Tibial nerve (tissue), 4 donors: ENCODE results near the gene BRAT1. TPM values are rescaled to one million over a fixed set of nuclear protein-coding genes. Genes with fewer than 3 reads are reported as not detected.
A peak's percentile ranks its signal among the peaks of the same experiment; 100 is the strongest.
"Not testable (repeated sequence)": the region's sequence is repeated elsewhere in the genome, so short reads cannot be mapped to it uniquely, and the experiment has no call there.

Experiments used
- DNase-seq, 2 donors: peaks; one replicate each; pipeline ENCODE4 v3.0.0-alpha.2; 2019; ENCODE audit warnings: low spot score in 2 of 2
- H3K27ac ChIP-seq, 4 donors: fragments of 200-600 bp; sonication (generic) in 3 of 4; one replicate each; pipeline ENCODE4 v1.5.1; 2017 to 2019; ENCODE audit warnings: mild to moderate bottlenecking in 1 of 4
- H3K27me3 ChIP-seq, 2 donors: fragments of 200-600 bp; sonication (generic) in 1 of 2; one replicate each; pipeline versions ENCODE4 v1.5.1 to v1.6.0; 2017 to 2019
- H3K36me3 ChIP-seq, 3 donors: fragments of 200-600 bp; sonication (generic); one replicate each; pipeline ENCODE4 v1.5.1; 2018 to 2019
- H3K4me1 ChIP-seq, 4 donors: fragments of 200-600 bp; sonication (generic) in 3 of 4; one replicate each; pipeline ENCODE4 v1.5.1; 2017 to 2019
- H3K4me3 ChIP-seq, 4 donors: fragments of 200-600 bp; sonication (generic) in 3 of 4; one replicate each; pipeline ENCODE4 v1.5.1; 2017 to 2019; ENCODE audit warnings: mild to moderate bottlenecking in 1 of 4, moderate library complexity in 1 of 4
- H3K9me3 ChIP-seq, 4 donors: fragments of 200-600 bp; sonication (generic) in 3 of 4; one replicate each; pipeline ENCODE4 v1.5.1; 2017 to 2019
- EP300 ChIP-seq, 2 donors: sonication (generic); formaldehyde crosslinking; IDR thresholded peaks; one replicate each; pipeline ENCODE4 v1.6.1; 2017; ENCODE audit warnings: antibody characterized with exemption in 2 of 2, mild to moderate bottlenecking in 1 of 2
- POLR2A ChIP-seq, 2 donors: fragments of 450-650 bp; IDR thresholded peaks; one replicate each; pipeline ENCODE4 v1.6.1; 2017; ENCODE audit warnings: antibody characterized with exemption in 2 of 2, mild to moderate bottlenecking in 2 of 2, moderate library complexity in 2 of 2
- WGBS, 2 donors: methylation state at CpG; one replicate each; pipeline ENCODE4 v1.1.5; 2018; 5-methylcytosine and 5-hydroxymethylcytosine counted together
- total RNA-seq, 4 donors: library from RNA; depleted of rRNA; stranded (reverse); fragments of >200 nt; gene quantifications; one replicate each; pipeline ENCODE4 v1.1.0, GENCODE V29; 2016
- TF ChIP-seq, protein P1 (sequence below), 5 experiments: fragments of 200-600 bp in 3 of 5; fragments of 450-650 bp in 2 of 5; sonication (generic) in 3 of 5; IDR thresholded peaks; one replicate each; pipeline ENCODE4 v1.5.1; 2016 to 2019; ENCODE audit warnings: antibody characterized with exemption in 5 of 5, mild to moderate bottlenecking in 3 of 5, moderate library complexity in 2 of 5

Gene BRAT1
- total RNA-seq, 4 donors from 2014 or later = 38.0 to 72.9 (median 52.0) TPM

DNA sequence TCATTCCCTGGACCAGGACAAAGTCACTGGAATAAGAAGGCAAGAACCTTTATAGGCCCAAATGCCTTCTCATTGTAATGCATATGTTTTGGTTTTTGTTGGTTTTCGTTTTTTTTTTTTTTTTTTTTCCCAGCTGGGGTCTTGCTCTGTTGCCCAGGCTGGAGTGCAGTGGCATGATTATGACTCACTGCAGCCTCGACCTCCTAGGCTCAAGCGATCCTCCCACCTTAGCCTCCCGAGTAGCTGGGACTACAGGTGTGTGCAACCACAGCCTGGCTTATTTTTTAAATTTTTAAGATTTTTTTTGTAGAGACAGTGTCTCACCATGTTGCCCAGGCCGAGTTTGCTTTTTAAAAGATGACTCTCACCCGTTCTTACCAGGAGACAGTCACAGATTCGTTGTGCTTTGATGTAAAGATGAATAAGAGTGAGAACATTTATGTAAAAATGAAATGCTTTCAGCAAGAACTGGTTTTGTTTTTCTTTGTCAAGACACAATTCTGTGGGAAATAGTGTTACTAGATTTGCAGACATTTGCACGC is 11.1 kb upstream of the BRAT1 start:
- H3K36me3 ChIP-seq = peaks cover 0 to 7% (median 0%) of the 10 kb centered on the region in 3 donors
- H3K27me3 ChIP-seq = no peaks in the 10 kb centered on the region
- no peak for DNase-seq
- peaks cover 0 to 26% (median 3%) of the 10 kb centered on the region in 4 donors for H3K4me1 ChIP-seq
- TF ChIP-seq POLR2A (IDR thresholded peaks at IDR 0.05) (no peak), EP300 (IDR thresholded peaks at IDR 0.05) (no peak)
- TF ChIP-seq, protein P1, sequence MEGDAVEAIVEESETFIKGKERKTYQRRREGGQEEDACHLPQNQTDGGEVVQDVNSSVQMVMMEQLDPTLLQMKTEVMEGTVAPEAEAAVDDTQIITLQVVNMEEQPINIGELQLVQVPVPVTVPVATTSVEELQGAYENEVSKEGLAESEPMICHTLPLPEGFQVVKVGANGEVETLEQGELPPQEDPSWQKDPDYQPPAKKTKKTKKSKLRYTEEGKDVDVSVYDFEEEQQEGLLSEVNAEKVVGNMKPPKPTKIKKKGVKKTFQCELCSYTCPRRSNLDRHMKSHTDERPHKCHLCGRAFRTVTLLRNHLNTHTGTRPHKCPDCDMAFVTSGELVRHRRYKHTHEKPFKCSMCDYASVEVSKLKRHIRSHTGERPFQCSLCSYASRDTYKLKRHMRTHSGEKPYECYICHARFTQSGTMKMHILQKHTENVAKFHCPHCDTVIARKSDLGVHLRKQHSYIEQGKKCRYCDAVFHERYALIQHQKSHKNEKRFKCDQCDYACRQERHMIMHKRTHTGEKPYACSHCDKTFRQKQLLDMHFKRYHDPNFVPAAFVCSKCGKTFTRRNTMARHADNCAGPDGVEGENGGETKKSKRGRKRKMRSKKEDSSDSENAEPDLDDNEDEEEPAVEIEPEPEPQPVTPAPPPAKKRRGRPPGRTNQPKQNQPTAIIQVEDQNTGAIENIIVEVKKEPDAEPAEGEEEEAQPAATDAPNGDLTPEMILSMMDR (IDR thresholded peaks at IDR 0.05) = no peak
- peak overlapping the region in 1 of 4 donors; percentile 21 for H3K4me3 ChIP-seq
- peak overlapping the region in 1 of 4 donors; percentile 30 for H3K27ac ChIP-seq
- H3K9me3 ChIP-seq = no peaks in the 10 kb centered on the region
- WGBS, 2 donors = 61 to 63% methylated on average over 8 of the region's 8 CpGs

DNA sequence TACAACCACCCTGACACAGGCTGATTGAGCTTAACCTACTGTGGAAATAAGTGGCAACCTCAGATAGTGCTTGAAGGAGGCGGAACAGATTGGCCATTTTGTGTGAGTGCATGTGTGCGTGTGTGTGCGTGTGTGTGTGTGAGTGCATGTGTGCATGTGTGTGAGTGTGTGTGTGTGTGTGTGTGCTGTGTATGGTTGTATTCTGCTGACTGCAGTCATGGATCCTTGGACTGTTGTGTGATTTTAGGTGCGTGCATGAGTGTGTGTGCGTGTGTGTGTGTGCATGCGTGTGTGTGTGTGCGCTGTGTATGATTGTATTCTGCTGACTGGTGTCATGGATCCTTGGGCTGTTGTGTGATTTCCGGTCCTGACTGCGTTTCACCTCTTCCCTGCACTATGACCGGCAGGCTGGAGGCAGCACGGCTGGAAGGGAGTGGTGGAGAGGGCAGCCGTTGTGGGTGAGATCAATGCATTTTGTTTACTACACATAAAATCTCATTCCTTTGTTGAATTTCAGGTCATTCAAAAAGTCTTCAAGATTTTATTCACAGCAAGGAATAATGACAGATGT is 9.7 kb upstream of the BRAT1 start:
- no peak overlapping the region for H3K27ac ChIP-seq
- no peaks in the 10 kb centered on the region for H3K9me3 ChIP-seq
- H3K27me3 ChIP-seq = no peaks in the 10 kb centered on the region
- DNase-seq = no peak
- H3K36me3 ChIP-seq = peaks cover 0 to 7% (median 0%) of the 10 kb centered on the region in 3 donors
- 72 to 75% methylated on average over 12 of the region's 12 CpGs for WGBS, 2 donors
- H3K4me1 ChIP-seq = peaks cover 0 to 30% (median 7%) of the 10 kb centered on the region in 4 donors
- H3K4me3 ChIP-seq = no peak overlapping the region
- TF ChIP-seq, protein P1 (IDR thresholded peaks at IDR 0.05) = no peak
- TF ChIP-seq EP300 (IDR thresholded peaks at IDR 0.05) (no peak), POLR2A (IDR thresholded peaks at IDR 0.05) (no peak)

DNA sequence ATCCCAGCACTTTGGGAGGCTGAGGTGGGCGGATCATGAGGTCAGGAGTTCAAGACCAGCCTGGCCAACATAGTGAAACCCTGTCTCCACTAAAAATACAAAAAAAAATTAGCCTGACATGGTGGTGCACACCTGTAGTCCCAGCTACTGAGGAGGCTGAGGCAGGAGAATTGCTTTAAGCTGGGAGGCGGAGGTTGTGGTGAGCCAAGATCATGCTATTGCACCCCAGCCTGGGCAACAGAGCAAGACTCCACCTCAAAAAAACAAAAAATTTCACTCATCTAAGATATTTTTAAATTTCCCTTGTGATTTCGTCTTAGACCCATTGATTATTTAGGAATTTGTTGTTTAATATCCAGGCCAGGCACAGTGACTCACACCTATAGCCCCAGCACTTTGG is 8.6 kb upstream of the BRAT1 start:
- H3K27ac ChIP-seq, DNase-seq, H3K27me3 ChIP-seq, H3K9me3 ChIP-seq, H3K36me3 ChIP-seq, H3K4me3 ChIP-seq: not testable (repeated sequence)
- H3K4me1 ChIP-seq = peaks cover 0 to 38% (median 11%) of the 10 kb centered on the region in 4 donors
- WGBS, 2 donors = 93 to 95% methylated on average over 3 of the region's 3 CpGs

DNA sequence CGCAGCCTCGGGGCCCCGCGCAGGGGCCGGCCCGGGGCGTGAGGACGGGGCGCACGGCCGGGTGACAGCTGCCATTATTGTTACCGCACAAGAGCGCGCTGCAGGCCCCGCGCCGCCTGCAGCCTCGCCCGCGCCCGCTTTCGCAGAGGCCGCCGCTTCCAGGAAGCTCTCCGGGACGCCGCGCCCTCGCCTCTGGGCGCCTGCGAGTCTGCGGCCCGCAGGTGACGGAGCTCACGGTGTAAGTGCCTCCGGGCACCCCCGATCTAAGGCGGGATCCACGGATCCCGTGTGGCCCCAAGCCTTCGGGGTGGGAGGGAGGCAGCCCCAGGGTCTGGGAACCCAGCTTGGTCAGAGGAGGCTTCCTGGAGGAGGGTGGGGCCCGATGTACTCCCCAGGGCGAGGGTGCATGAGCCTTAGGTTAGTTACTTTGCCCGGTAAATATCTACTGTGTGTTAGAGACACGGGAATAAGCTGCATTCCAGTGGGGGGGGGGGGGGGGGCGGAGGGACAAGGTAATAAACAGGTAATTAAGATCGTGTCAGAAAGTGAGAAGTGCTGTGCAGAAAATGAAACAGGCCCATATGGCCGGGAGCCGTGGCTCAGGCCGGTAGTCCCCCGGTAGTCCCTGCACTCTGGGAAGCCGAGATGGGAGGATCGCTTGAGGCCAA is 4.1 kb upstream of the BRAT1 start:
- 12 to 18% methylated on average over 22 to 28 of the region's 53 CpGs for WGBS, 2 donors
- Histone ChIP-seq H3K9me3 (no peaks in the 10 kb centered on the region), H3K27me3 (no peaks in the 10 kb centered on the region), H3K36me3 (no peaks in the 10 kb centered on the region), H3K27ac (peak overlapping the region in 3 of 4 donors; percentile 61 to 79 (median 61)), H3K4me1 (peaks cover 0 to 40% (median 18%) of the 10 kb centered on the region in 4 donors), H3K4me3 (peak overlapping the region; percentile 73 to 99 (median 78))
- no peak for DNase-seq
- TF ChIP-seq POLR2A (IDR thresholded peaks at IDR 0.05) = no peak
- no peak for TF ChIP-seq EP300 (IDR thresholded peaks at IDR 0.05)
- TF ChIP-seq, protein P1 (IDR thresholded peaks at IDR 0.05) = no peak

DNA sequence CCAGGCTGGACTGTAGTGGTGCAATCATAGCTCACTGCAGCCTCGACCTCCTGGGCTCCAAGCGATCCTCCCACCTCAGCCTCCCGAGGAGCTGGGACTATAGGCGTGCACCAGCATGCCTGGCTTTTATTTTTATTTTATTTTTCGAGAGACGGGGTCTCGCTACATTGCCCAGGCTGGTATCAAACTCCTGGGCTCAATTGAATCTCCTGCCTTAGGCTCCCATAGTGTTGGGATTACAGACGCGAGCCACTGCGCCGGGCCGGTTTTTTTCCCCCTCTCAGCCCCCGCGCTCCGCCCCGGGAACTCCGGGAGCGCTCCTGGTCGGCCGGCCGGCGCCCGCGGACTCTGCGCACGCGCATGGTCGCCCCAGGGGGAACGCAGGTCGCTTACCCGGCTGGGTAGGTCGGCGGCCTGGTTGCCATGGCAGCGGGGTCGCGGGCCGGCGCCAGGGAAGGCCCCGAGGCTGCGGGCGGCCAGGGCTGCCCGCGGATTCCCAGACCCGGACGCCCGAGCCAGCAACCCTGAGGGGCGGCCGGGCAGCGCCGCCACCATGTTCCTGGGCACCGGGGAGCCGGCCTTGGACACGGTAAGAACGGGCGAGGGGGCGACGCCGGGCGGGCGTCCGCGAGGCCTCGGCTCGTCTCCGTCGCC is 3.4 kb upstream of the BRAT1 start, which contains the start of gene IQCE:
Gene IQCE, plus strand, starts transcription at position 351 of the 654 bp plus-strand sequence. Its CDS starts 203 bp downstream, at position 554.
- DNase-seq = peak; percentile 76 to 82
- Histone ChIP-seq H3K36me3 (no peaks in the 10 kb centered on the region), H3K27me3 (no peaks in the 10 kb centered on the region), H3K4me3 (peak within 1 kb of the TSS; percentile 73 to 99 (median 78)), H3K9me3 (no peaks in the 10 kb centered on the region), H3K4me1 (peaks cover 0 to 46% (median 24%) of the 10 kb centered on the region in 4 donors), H3K27ac (peak within 1 kb of the TSS in 3 of 4 donors; percentile 61 to 79 (median 61))
- TF ChIP-seq POLR2A (IDR thresholded peaks at IDR 0.05) = peak in 1 of 2 donors; percentile 26
- TF ChIP-seq EP300 (IDR thresholded peaks at IDR 0.05) = peak; percentile 69 to 80
- TF ChIP-seq, protein P1 (IDR thresholded peaks at IDR 0.05) = peak in 2 of 5 experiments; percentile 18 to 69
- 1 to 2% methylated on average over 27 to 51 of the region's 66 CpGs for WGBS, 2 donors
